Endothelial cell of umbilical vein (primary cell): ENCODE measurements around the gene SCYGR7. TPM values are rescaled to one million over a fixed set of nuclear protein-coding genes. Genes with fewer than 3 reads are reported as not detected.

ENCODE experiments used
- BruUV-seq: library from RNA; stranded (reverse); fragments of 400-500 nt; replicated peaks from 2 replicates; lab custom pipeline; 2021; lab: Mats Ljungman, UMichigan
- CTCF ChIA-PET: fragments of 300-600, 350-600 bp; sonication (Branson Sonifier 250); formaldehyde crosslinking; loops from one replicate; lab custom pipeline; 2021; ENCODE audit warnings: antibody characterized with exemption, inconsistent platforms; lab: Charles Lee
- POLR2A ChIA-PET: fragments of 300-600, 350-600 bp; sonication (Branson Sonifier 250); formaldehyde crosslinking; loops from one replicate; lab custom pipeline; 2021; ENCODE audit warnings: antibody characterized with exemption, inconsistent platforms; lab: Charles Lee
- DNase-seq: peaks from one replicate; pipeline ENCODE4 v3.0.0-alpha.2; 2011; ENCODE audit warnings: low read depth, low spot score
- FAIRE-seq: peaks from 2 replicates; lab custom pipeline; 2011; peaks lifted over from hg19 to GRCh38; lab: Jason Lieb, UNC
- H2AFZ ChIP-seq: 2 replicates; pipeline ENCODE4 v1.6.0; 2012; ENCODE audit warnings: low read depth, low read length, control low read depth, inconsistent platforms
- H3K27ac ChIP-seq: 2 replicates; pipeline ENCODE4 v1.5.1; 2011; ENCODE audit warnings: low read depth, mild to moderate bottlenecking, control low read depth, low read length, moderate library complexity; ENCODE audit not compliant: insufficient read depth
- H3K27me3 ChIP-seq, 2 experiments: 2 replicates each; pipeline versions ENCODE4 v1.6.0 to v1.6.1; 2011; ENCODE audit warnings: low read length in 2 of 2, mixed read lengths in 1 of 2; ENCODE audit not compliant: control insufficient read depth in 2 of 2, insufficient read depth in 2 of 2
- H3K36me3 ChIP-seq, 2 experiments: 2 replicates in 1 of 2; 3 replicates in 1 of 2; pipeline ENCODE4 v1.5.1; 2011; ENCODE audit warnings: low read length in 2 of 2, mild to moderate bottlenecking in 1 of 2, moderate library complexity in 1 of 2; ENCODE audit not compliant: control insufficient read depth in 2 of 2, insufficient read depth in 2 of 2; ENCODE audit errors: extremely low read depth in 1 of 2
- H3K4me1 ChIP-seq: 3 replicates; pipeline ENCODE4 v1.5.1; 2011; ENCODE audit warnings: mild to moderate bottlenecking, low read length; ENCODE audit not compliant: control insufficient read depth, insufficient read depth; ENCODE audit errors: extremely low read depth
- H3K4me2 ChIP-seq: 2 replicates; pipeline ENCODE4 v1.6.1; 2011; ENCODE audit warnings: low read length, control low read depth, mixed read lengths; ENCODE audit not compliant: insufficient read depth
- H3K4me3 ChIP-seq, 3 experiments: fragments of 200-600 bp in 1 of 3; sonication (generic), shearing (Covaris generic) in 1 of 3; replicated peaks in 1 of 3; 2 replicates each; pipeline ENCODE4 v1.5.1; 2011 to 2016; ENCODE audit warnings: control low read depth in 3 of 3, low read length in 3 of 3, mild to moderate bottlenecking in 2 of 3, inconsistent platforms in 1 of 3, low read depth in 1 of 3, moderate library complexity in 1 of 3; ENCODE audit not compliant: insufficient read depth in 1 of 3
- H3K79me2 ChIP-seq: 2 replicates; pipeline ENCODE4 v1.6.0; 2012; ENCODE audit warnings: low read length, inconsistent platforms; ENCODE audit not compliant: control insufficient read depth, insufficient read depth
- H3K9ac ChIP-seq: replicated peaks from 2 replicates; pipeline ENCODE3; 2011; ENCODE audit warnings: low read length, control low read depth; ENCODE audit not compliant: insufficient read depth; ENCODE audit errors: extremely low read depth
- H3K9me1 ChIP-seq: replicated peaks from 3 replicates; pipeline ENCODE4 v1.6.0; 2011; ENCODE audit warnings: mild to moderate bottlenecking, low read length; ENCODE audit not compliant: control insufficient read depth, insufficient read depth; ENCODE audit errors: extremely low read depth
- H3K9me3 ChIP-seq: replicated peaks from 2 replicates; pipeline ENCODE4 v1.5.1; 2012; ENCODE audit warnings: low read length, inconsistent platforms; ENCODE audit not compliant: control insufficient read depth, insufficient read depth
- H4K20me1 ChIP-seq: replicated peaks from 2 replicates; pipeline ENCODE3; 2011; ENCODE audit warnings: mild to moderate bottlenecking, low read length; ENCODE audit not compliant: control insufficient read depth, insufficient read depth; ENCODE audit errors: extremely low read depth
- EZH2 ChIP-seq: IDR thresholded peaks from 2 replicates; pipeline ENCODE4 v1.6.1; 2012; ENCODE audit warnings: borderline replicate concordance, low read depth, mild to moderate bottlenecking, moderate library complexity, low read length, inconsistent platforms; ENCODE audit not compliant: severe bottlenecking
- FOS ChIP-seq: IDR thresholded peaks from 2 replicates; pipeline ENCODE4 v1.6.1; 2011; ENCODE audit warnings: mild to moderate bottlenecking, low read length, moderate library complexity, borderline replicate concordance; ENCODE audit not compliant: insufficient read depth
- GATA2 ChIP-seq: IDR thresholded peaks from 2 replicates; pipeline ENCODE4 v1.7.0; 2011; ENCODE audit warnings: low read depth, mild to moderate bottlenecking, moderate library complexity, mixed read lengths, low read length; ENCODE audit not compliant: insufficient read length, insufficient read depth
- JUN ChIP-seq: IDR thresholded peaks from 2 replicates; pipeline ENCODE4 v1.6.1; 2011; ENCODE audit warnings: borderline replicate concordance, low read depth; ENCODE audit not compliant: insufficient read length, insufficient read depth
- MAX ChIP-seq: IDR thresholded peaks from 2 replicates; pipeline ENCODE4 v1.6.1; 2011; ENCODE audit not compliant: insufficient read depth, insufficient read length
- MYC ChIP-seq: IDR thresholded peaks from one replicate; pipeline ENCODE4 v1.6.1; 2011; ENCODE audit warnings: mild to moderate bottlenecking, low read depth, low read length
- POLR2A ChIP-seq: IDR thresholded peaks from 2 replicates; pipeline ENCODE4 v1.6.1; 2012; ENCODE audit warnings: low read depth, mild to moderate bottlenecking, control low read depth, low read length
- POLR2AphosphoS5 ChIP-seq: IDR thresholded peaks from 2 replicates; pipeline ENCODE4 v1.6.1; 2012; ENCODE audit warnings: low read depth, mild to moderate bottlenecking, control low read depth, low read length, moderate library complexity; ENCODE audit not compliant: insufficient read depth
- dilution Hi-C: fragments of 300-500 bp; cut with MboI; formaldehyde crosslinking; loops from one replicate; pipeline ENCODE4 v1.15.0; 2019; ENCODE audit warnings: low sequenced_read_pairs; ENCODE audit not compliant: extremely low pct_ligation_motif_present
- intact Hi-C: fragments of 100-400 bp; cut with micrococcal nuclease; formaldehyde crosslinking; loops from one replicate; pipeline ENCODE4 v1.10.0; 2022
- polyA plus RNA-seq, 4 experiments: library from polyadenylated mRNA; depleted of rRNA in 3 of 4; stranded (reverse) in 3 of 4; unstranded in 1 of 4; fragments of >200 nt; gene quantifications; 2 replicates each; pipeline versions ENCODE4 v1.2.1 to v1.2.3, GENCODE V29; 2011 to 2012; ENCODE audit warnings: missing spikeins in 1 of 4
- total RNA-seq: library from RNA; stranded (reverse); gene quantifications from 2 replicates; pipeline ENCODE4 v1.2.3, GENCODE V29; 2021
- TF ChIP-seq, protein P1 (sequence below), 2 donors: IDR thresholded peaks; 1 replicate in 1 of 2; 2 replicates in 1 of 2; pipeline ENCODE4 v1.5.1; 2011; ENCODE audit warnings: low read length in 2 of 2, mild to moderate bottlenecking in 2 of 2, moderate library complexity in 2 of 2, control low read depth in 1 of 2, inconsistent platforms in 1 of 2, low read depth in 1 of 2; ENCODE audit not compliant: insufficient read depth in 1 of 2; ENCODE audit errors: extremely low read depth in 1 of 2

The SCYGR7 gene
- total and polyA plus RNA-seq, 2 donors (not counting 3 experiments of a cell fraction or from before 2014, with no cell fraction given) = not detected

- no peak overlapping the region for H3K9ac ChIP-seq
- no peak overlapping the region for H3K27ac ChIP-seq
- FAIRE-seq (no peak), DNase-seq (no peak)
- POLR2A ChIA-PET = no interaction called here
- no TSS peak for BruUV-seq
- TF ChIP-seq FOS (no peak), EZH2 (no peak), POLR2A (no peak), GATA2 (no peak), POLR2AphosphoS5 (no peak), MAX (no peak), MYC (no peak), JUN (no peak)
- TF ChIP-seq, protein P1, sequence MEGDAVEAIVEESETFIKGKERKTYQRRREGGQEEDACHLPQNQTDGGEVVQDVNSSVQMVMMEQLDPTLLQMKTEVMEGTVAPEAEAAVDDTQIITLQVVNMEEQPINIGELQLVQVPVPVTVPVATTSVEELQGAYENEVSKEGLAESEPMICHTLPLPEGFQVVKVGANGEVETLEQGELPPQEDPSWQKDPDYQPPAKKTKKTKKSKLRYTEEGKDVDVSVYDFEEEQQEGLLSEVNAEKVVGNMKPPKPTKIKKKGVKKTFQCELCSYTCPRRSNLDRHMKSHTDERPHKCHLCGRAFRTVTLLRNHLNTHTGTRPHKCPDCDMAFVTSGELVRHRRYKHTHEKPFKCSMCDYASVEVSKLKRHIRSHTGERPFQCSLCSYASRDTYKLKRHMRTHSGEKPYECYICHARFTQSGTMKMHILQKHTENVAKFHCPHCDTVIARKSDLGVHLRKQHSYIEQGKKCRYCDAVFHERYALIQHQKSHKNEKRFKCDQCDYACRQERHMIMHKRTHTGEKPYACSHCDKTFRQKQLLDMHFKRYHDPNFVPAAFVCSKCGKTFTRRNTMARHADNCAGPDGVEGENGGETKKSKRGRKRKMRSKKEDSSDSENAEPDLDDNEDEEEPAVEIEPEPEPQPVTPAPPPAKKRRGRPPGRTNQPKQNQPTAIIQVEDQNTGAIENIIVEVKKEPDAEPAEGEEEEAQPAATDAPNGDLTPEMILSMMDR (IDR thresholded peaks at IDR 0.05; ENCODE audit: extremely low read depth in 1 of 2, insufficient read depth in 1 of 2, low read depth in 1 of 2, low read length in 2 of 2) = no peak
- CTCF ChIA-PET = no interaction called here
- H3K4me2 ChIP-seq = no peak overlapping the region
- no peaks in the 10 kb centered on the region for H3K27me3 ChIP-seq
- H4K20me1 ChIP-seq = no peaks in the 10 kb centered on the region
- no peaks in the 10 kb centered on the region for H3K9me3 ChIP-seq
- H3K79me2 ChIP-seq = no peaks in the 10 kb centered on the region
- intact Hi-C loops (no loop called here), dilution Hi-C loops (no loop called here)
- H2AFZ ChIP-seq = no peak overlapping the region
- no peaks in the 10 kb centered on the region for H3K36me3 ChIP-seq
- H3K4me3 ChIP-seq = no peak overlapping the region
- no peaks in the 10 kb centered on the region for H3K9me1 ChIP-seq
- H3K4me1 ChIP-seq = no peaks in the 10 kb centered on the region
These were observed 24.2 kb upstream of the SCYGR7 start for GRCh38 chr2:227703961-227704360.
